Activated effector memory CD4-positive, alpha-beta T cell treated with Interleukin-2 at 50 U/mL for 16 hours (primary cell): ENCODE measurements around the gene FIP1L1.

Source experiments
- DNase-seq: peaks from one replicate; pipeline ENCODE4 v3.0.0-alpha.2; 2020

The FIP1L1 gene

GRCh38 chr4:53507058-53507457 is 129.6 kb downstream of the FIP1L1 start:
- no peak for DNase-seq

GRCh38 chr4:53507671-53508286 is 130.3 kb downstream of the FIP1L1 start:
- no peak for DNase-seq

- DNase-seq, result no peak
These were observed 131.0 kb downstream of the FIP1L1 start for GRCh38 chr4:53508446-53508845.

DNA sequence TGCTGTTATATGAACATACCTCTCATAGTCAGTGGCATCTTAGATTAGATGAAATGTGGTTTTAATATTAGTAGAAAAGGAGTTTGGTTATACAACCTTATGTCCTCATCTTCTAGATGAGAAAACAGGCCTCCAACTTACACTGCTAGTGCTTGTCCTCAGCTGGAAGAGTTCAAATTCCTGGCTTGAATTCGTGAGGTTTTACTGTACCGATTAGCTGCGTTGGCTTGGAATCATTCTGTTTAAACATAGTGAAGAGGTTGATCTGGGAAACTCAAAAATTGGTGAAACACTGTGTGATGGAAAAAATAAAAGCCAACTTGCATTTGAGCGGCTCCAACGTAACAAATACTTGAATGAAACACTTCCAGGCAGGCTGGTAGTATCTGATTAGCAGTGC is 132.9 kb downstream of the FIP1L1 start:
- no peak for DNase-seq
